Measurements from ENCODE around the gene FSIP1. TPM values are rescaled to one million over a fixed set of nuclear protein-coding genes. Genes with fewer than 3 reads are reported as not detected.

FSIP1 gene
- total and polyA plus RNA-seq, 2 donors from 2014 or later: 0.75 to 2.4 TPM

DNA sequence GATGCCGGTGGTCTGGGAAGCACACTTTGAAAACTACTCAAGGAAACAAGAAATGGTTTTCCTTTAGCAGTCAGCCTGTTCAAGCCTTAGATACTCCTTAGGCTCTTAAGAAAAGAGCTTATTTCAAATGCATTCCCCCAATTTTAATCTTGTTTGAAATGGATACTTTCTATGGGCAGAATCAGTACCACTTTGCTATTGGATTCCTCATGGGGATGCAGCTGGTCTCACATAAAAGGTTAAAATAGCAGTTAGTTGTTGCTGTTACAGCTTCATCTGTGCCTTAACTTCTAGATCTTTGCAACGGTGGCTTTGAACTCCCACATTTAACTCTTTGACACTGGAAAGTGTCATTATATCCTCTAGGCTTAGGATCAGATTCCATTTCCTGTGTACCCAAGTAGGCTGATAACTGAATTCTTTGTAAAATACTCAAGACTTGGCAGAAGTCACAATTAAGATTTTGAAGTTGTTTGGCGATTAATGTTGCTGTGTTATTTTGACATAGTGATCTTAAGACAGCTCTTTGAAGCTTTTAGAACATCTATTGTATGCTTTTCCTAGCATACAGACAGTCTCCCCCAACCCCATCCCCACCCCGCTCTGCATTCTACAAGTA lies 199.6 kb downstream of the FSIP1 start:
- no peaks in the 10 kb centered on the region for H3K27me3 ChIP-seq (ENCODE audit: control insufficient read depth, insufficient read depth, low read length)
- TF ChIP-seq, protein P1, sequence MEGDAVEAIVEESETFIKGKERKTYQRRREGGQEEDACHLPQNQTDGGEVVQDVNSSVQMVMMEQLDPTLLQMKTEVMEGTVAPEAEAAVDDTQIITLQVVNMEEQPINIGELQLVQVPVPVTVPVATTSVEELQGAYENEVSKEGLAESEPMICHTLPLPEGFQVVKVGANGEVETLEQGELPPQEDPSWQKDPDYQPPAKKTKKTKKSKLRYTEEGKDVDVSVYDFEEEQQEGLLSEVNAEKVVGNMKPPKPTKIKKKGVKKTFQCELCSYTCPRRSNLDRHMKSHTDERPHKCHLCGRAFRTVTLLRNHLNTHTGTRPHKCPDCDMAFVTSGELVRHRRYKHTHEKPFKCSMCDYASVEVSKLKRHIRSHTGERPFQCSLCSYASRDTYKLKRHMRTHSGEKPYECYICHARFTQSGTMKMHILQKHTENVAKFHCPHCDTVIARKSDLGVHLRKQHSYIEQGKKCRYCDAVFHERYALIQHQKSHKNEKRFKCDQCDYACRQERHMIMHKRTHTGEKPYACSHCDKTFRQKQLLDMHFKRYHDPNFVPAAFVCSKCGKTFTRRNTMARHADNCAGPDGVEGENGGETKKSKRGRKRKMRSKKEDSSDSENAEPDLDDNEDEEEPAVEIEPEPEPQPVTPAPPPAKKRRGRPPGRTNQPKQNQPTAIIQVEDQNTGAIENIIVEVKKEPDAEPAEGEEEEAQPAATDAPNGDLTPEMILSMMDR (IDR thresholded peaks at IDR 0.05; ENCODE audit: borderline replicate concordance, extremely low read depth, insufficient read depth): no peak
- FAIRE-seq: no peak
- peak overlapping the region in 2 of 3 donors; percentile 77 to 91 for H3K9ac ChIP-seq (ENCODE audit: low read length in 3 of 3)
- H3K4me1 ChIP-seq (ENCODE audit: control insufficient read depth in 2 of 3, insufficient read depth in 2 of 3, low read depth in 1 of 3, low read length in 3 of 3): peaks cover 4 to 45% (median 40%) of the 10 kb centered on the region in 3 donors
- peak overlapping the region; percentile 71 to 89 (median 86) for H3K4me3 ChIP-seq (ENCODE audit: low read length in 3 of 3)
- peak overlapping the region in 1 of 2 donors; percentile 88 for H3K27ac ChIP-seq (ENCODE audit: low read depth in 2 of 2, low read length in 2 of 2)
- DNase-seq: no peak
- intact Hi-C loops (cut with DNase I): loop anchor here (10.0 kb wide), 1 partner anchor 878 kb away; no protein-coding TSS in a partner anchor
- no peaks in the 10 kb centered on the region for H3K9me3 ChIP-seq (ENCODE audit: control insufficient read depth in 2 of 3, insufficient read depth in 1 of 3, low read length in 3 of 3)
- peaks cover 23 to 63% (median 30%) of the 10 kb centered on the region in 3 donors for H3K36me3 ChIP-seq (ENCODE audit: control insufficient read depth in 2 of 3, insufficient read depth in 3 of 3, low read length in 3 of 3)

DNA sequence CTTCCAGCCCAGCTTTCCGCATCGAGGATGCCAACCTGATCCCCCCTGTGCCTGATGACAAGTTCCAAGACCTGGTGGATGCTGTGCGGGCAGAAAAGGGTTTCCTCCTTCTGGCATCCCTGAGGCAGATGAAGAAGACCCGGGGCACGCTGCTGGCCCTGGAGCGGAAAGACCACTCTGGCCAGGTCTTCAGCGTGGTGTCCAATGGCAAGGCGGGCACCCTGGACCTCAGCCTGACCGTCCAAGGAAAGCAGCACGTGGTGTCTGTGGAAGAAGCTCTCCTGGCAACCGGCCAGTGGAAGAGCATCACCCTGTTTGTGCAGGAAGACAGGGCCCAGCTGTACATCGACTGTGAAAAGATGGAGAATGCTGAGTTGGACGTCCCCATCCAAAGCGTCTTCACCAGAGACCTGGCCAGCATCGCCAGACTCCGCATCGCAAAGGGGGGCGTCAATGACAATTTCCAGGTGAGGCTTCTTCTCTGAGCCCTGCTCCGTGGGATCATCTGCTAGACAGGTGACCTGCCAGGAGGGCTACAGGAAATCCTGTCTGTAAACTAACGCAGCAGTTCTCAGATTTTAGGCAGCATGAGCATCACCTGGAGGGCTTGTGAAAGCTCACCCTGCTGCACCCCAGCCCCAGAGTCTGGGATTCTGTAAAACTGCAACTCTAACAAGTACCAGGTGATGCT lies 200.2 kb downstream of the FSIP1 start:
- TF ChIP-seq, protein P1 (IDR thresholded peaks at IDR 0.05; ENCODE audit: borderline replicate concordance, extremely low read depth, insufficient read depth): no peak
- peaks cover 4 to 39% (median 34%) of the 10 kb centered on the region in 3 donors for H3K4me1 ChIP-seq (ENCODE audit: control insufficient read depth in 2 of 3, insufficient read depth in 2 of 3, low read depth in 1 of 3, low read length in 3 of 3)
- peak overlapping the region; percentile 88 to 91 for H3K27ac ChIP-seq (ENCODE audit: low read depth in 2 of 2, low read length in 2 of 2)
- peak in 3 of 5 donors; percentile 18 to 83 (median 46) for DNase-seq
- H3K9ac ChIP-seq (ENCODE audit: low read length in 3 of 3): peak overlapping the region; percentile 59 to 91 (median 77)
- H3K36me3 ChIP-seq (ENCODE audit: control insufficient read depth in 2 of 3, insufficient read depth in 3 of 3, low read length in 3 of 3): peaks cover 19 to 57% (median 25%) of the 10 kb centered on the region in 3 donors
- no peak for FAIRE-seq
- H3K4me3 ChIP-seq (ENCODE audit: low read length in 3 of 3): peak overlapping the region; percentile 71 to 89 (median 86)
- H3K9me3 ChIP-seq (ENCODE audit: control insufficient read depth in 2 of 3, insufficient read depth in 1 of 3, low read length in 3 of 3): no peaks in the 10 kb centered on the region
- no peaks in the 10 kb centered on the region for H3K27me3 ChIP-seq (ENCODE audit: control insufficient read depth, insufficient read depth, low read length)
- intact Hi-C loops (cut with DNase I): loop anchor here (10.0 kb wide), 1 partner anchor 878 kb away; no protein-coding TSS in a partner anchor

- H3K27ac ChIP-seq (ENCODE audit: low read depth in 2 of 2, low read length in 2 of 2): peak overlapping the region; percentile 88 to 91
- FAIRE-seq: no peak
- peak overlapping the region; percentile 71 to 89 (median 86) for H3K4me3 ChIP-seq (ENCODE audit: low read length in 3 of 3)
- intact Hi-C loops (cut with DNase I): loop anchor here (10.0 kb wide), 1 partner anchor 877 kb away; no protein-coding TSS in a partner anchor
- peaks cover 4 to 35% (median 28%) of the 10 kb centered on the region in 3 donors for H3K4me1 ChIP-seq (ENCODE audit: control insufficient read depth in 2 of 3, insufficient read depth in 2 of 3, low read depth in 1 of 3, low read length in 3 of 3)
- H3K36me3 ChIP-seq (ENCODE audit: control insufficient read depth in 2 of 3, insufficient read depth in 3 of 3, low read length in 3 of 3): peaks cover 18 to 51% (median 22%) of the 10 kb centered on the region in 3 donors
- no peaks in the 10 kb centered on the region for H3K9me3 ChIP-seq (ENCODE audit: control insufficient read depth in 2 of 3, insufficient read depth in 1 of 3, low read length in 3 of 3)
- peak overlapping the region; percentile 65 to 91 (median 77) for H3K9ac ChIP-seq (ENCODE audit: low read length in 3 of 3)
- no peaks in the 10 kb centered on the region for H3K27me3 ChIP-seq (ENCODE audit: control insufficient read depth, insufficient read depth, low read length)
- TF ChIP-seq, protein P1 (IDR thresholded peaks at IDR 0.05; ENCODE audit: borderline replicate concordance, extremely low read depth, insufficient read depth): peak; percentile 41
- DNase-seq: peak; percentile 52 to 92 (median 72)
Measured at GRCh38 chr15:39581793-39582285, 200.8 kb downstream of the FSIP1 start.
